Middle frontal gyrus (tissue), 1 donor: Measurements from ENCODE around the gene PRLHR.

Experiments used
- DNase-seq: peaks from one replicate; pipeline ENCODE4 v3.0.0-alpha.2; 2015; ENCODE audit warnings: low spot score; ENCODE audit errors: extremely low spot score

The PRLHR gene

GRCh38 chr10:118564114-118564513 is 31.3 kb downstream of the PRLHR start:
- DNase-seq, result no peak

GRCh38 chr10:118563373-118563890 is 32.0 kb downstream of the PRLHR start:
- no peak for DNase-seq

- DNase-seq, result no peak
These were observed 32.6 kb downstream of the PRLHR start for GRCh38 chr10:118562851-118563250.

- DNase-seq, result no peak
These were observed 37.5 kb downstream of the PRLHR start for GRCh38 chr10:118557946-118558345.

GRCh38 chr10:118551535-118552100 is 43.8 kb downstream of the PRLHR start:
- no peak for DNase-seq

DNA sequence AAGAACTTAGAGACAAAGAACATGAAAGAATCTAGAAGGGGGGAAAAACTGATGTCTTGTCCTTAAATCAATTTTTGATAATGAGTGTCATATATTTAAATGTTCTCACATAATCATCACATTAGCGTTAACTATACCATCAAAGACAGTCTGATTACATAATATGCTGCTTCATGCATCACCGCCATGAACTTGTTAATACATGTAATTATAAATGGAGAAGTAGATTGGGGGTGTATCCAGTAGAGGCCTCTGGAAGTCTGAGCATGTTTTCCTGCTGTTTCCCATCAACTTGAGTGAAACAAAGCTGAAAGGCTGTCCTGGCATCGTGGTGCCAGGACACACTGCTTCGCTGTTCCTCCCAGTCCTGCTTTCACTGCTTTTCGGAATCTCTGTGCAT is 48.2 kb downstream of the PRLHR start:
- no peak for DNase-seq

DNA sequence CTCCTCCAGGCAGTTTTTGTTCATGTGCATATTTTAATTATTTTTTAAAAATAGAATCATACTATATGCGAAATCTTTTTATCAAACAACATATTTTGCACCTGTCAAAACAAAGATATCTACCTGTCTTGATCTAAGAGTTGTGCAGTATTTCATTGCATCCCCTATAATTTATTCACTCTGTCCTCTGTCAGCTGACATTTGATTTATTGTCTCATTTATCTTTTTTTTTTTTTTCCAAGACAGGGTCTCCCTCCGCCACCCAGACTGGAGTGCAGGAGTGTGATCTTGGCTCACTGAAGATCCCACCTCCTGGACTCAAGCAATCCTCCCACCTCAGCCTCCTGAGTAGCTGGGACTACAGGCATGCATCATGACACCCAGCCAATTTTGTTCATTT is 49.0 kb downstream of the PRLHR start:
- DNase-seq, result no peak

DNA sequence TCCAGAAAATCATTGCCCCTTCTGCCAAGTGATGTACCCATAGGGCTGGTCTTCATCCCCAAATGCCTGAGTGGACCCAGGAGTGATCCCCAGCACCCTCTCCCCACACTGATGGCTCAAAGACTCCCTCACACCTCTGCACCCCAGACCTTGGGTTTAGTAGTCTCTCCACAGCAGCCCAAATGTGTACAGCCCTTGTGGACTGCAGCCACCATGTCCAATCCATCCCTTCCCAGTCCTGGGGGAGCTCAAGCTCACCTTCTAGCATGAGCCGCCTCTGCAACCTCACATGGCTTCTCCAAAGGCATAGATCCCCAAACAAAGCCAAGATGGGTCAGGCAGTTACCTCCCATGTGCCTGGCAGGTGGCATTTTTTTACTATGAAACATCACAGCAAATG is 50.1 kb downstream of the PRLHR start:
- no peak for DNase-seq

- DNase-seq, result no peak
These were observed 51.0 kb downstream of the PRLHR start for GRCh38 chr10:118544401-118544948.

DNA sequence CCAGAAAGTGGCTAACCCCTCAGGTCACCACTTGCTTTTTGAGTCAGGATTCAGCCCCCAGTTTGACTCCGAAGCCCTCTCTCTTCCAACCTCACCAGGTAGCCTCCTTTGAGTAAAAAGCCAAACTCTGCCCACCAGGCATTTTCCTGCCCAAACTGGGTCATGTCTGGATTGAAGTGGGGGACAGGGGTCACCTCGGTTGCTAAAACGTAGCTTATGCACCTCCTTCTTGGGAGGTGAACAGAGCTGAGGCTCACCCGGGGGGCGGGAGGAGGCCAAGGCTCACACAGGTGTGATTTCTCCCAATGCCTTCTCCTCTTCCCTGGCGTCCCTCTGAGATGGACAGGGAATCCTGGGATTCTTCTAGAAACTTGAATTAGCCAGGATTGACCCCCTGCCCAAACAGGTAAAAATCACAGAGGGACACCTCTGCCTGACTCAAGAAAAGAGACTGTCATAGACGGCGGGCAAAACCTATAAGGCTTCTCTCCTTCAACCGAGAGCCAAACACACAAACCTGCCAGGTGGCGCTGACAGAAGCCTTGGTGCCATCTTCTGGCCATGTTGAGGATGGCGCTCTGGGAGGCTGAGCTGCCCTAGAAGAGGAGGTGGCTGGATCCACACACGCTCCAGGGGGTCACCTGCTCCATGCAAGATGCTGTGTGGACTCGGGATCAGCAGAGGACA is 51.6 kb downstream of the PRLHR start:
- DNase-seq, result no peak

- DNase-seq, result no peak
These were observed 52.7 kb downstream of the PRLHR start for GRCh38 chr10:118542745-118543144.

DNA sequence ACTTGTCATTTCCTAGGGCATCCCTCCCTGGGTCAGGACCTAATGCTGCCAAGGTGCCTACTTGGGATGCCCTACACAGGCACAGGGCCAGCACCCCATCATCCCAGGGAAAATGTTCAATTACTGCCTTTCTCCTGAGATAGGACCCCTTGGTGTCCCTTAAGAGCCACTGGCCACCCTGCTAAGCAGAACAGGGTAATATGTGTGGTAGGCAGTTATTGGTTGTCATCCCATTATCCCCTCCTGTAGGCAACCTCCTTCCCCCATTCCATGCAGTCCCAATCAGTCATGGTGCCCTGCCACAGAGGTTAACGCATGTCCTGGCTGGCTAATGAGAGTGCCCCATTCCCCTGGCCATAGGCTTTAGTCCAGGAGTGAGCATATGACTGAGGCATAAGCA is 53.2 kb downstream of the PRLHR start:
- DNase-seq, result no peak

DNA sequence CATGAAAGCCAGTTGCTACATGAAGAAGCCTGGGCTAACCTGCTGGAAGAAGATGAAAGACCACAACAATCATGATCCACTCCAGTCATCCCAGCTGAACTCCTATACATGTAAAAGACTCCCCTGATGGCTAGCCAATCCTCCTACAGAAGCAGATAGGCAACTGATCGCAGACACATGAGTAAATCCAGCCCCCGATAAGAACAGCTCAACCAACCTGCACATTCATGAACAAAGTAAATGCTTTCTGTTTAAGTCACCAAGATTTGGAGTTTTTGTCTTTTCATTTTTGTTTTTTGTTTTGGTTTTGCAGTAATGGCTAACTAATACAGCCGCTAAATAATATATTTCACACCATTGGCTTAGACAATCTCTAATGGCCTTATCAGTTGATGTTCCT is 53.7 kb downstream of the PRLHR start:
- no peak for DNase-seq
